Hepatocyte (in vitro differentiated cells): Measurements from ENCODE around the gene BRIP1. TPM values are rescaled to one million over a fixed set of nuclear protein-coding genes. Genes with fewer than 3 reads are reported as not detected.

ENCODE experiments used
- DNase-seq: peaks from one replicate; pipeline ENCODE4 v3.0.0-alpha.2; 2016; ENCODE audit warnings: low spot score
- H2AFZ ChIP-seq: fragments of 200-600 bp; sonication (generic); 2 replicates; pipeline ENCODE4 v1.6.0; 2016; ENCODE audit warnings: antibody characterized with exemption, mild to moderate bottlenecking
- H3K27ac ChIP-seq: fragments of 200-600 bp; sonication (generic); 2 replicates; pipeline ENCODE4 v1.5.1; 2016; ENCODE audit warnings: mild to moderate bottlenecking
- H3K27me3 ChIP-seq: fragments of 200-600 bp; sonication (generic); 2 replicates; pipeline ENCODE4 v1.6.1; 2016
- H3K36me3 ChIP-seq: fragments of 200-600 bp; sonication (generic); replicated peaks from 2 replicates; pipeline ENCODE4 v1.5.1; 2016; ENCODE audit warnings: low read depth; ENCODE audit not compliant: insufficient read depth
- H3K4me1 ChIP-seq: fragments of 200-600 bp; sonication (generic); 2 replicates; pipeline ENCODE4 v1.5.1; 2016; ENCODE audit warnings: mild to moderate bottlenecking, moderate library complexity; ENCODE audit not compliant: insufficient read depth
- H3K4me2 ChIP-seq: fragments of 200-600 bp; sonication (generic); 2 replicates; pipeline ENCODE4 v1.6.0; 2016
- H3K4me3 ChIP-seq: fragments of 200-600 bp; sonication (generic); 2 replicates; pipeline ENCODE4 v1.5.1; 2016; ENCODE audit warnings: mild to moderate bottlenecking
- H3K79me2 ChIP-seq: fragments of 200-600 bp; sonication (generic); 2 replicates; pipeline ENCODE4 v1.6.0; 2017; ENCODE audit warnings: mild to moderate bottlenecking
- H3K9me2 ChIP-seq: fragments of 200-600 bp; sonication (generic); replicated peaks from 2 replicates; pipeline ENCODE4 v1.6.0; 2017; ENCODE audit warnings: mild to moderate bottlenecking; ENCODE audit not compliant: insufficient read depth
- H3K9me3 ChIP-seq: fragments of 200-600 bp; sonication (generic); 2 replicates; pipeline ENCODE4 v1.5.1; 2016; ENCODE audit warnings: low read depth, mild to moderate bottlenecking
- H4K20me1 ChIP-seq: fragments of 200-600 bp; sonication (generic); 2 replicates; pipeline ENCODE4 v1.6.0; 2016; ENCODE audit warnings: mild to moderate bottlenecking; ENCODE audit not compliant: insufficient read depth, poor library complexity, severe bottlenecking
- CTCF ChIP-seq: fragments of 200-600 bp; sonication (generic); IDR thresholded peaks from 2 replicates; pipeline ENCODE4 v1.5.1; 2016; ENCODE audit warnings: antibody characterized with exemption, mild to moderate bottlenecking; ENCODE audit not compliant: poor library complexity
- EZH2 ChIP-seq: fragments of 200-600 bp; sonication (generic); IDR thresholded peaks from 2 replicates; pipeline ENCODE4 v1.6.1; 2016; ENCODE audit warnings: antibody characterized with exemption, mild to moderate bottlenecking, borderline replicate concordance
- EZH2phosphoT487 ChIP-seq: fragments of 200-600 bp; sonication (generic); IDR thresholded peaks from one replicate; pipeline ENCODE4 v1.6.1; 2018; ENCODE audit warnings: antibody characterized with exemption, mild to moderate bottlenecking, low read depth, moderate library complexity; ENCODE audit not compliant: unreplicated experiment, severe bottlenecking
- WGBS: methylation state at CpG from one replicate; pipeline ENCODE4 v1.1.6; 2016; ENCODE audit warnings: low lambda C conversion rate; ENCODE audit errors: missing lambda C conversion rate; 5-methylcytosine and 5-hydroxymethylcytosine counted together
- polyA plus RNA-seq: library from polyadenylated mRNA; unstranded; fragments of >200 nt; fragmentation: Nextera tagmentation; extraction: Ambion mirVana; gene quantifications from 2 replicates; pipeline ENCODE4 v1.2.1, GENCODE V29; 2016
- total RNA-seq: library from RNA; depleted of rRNA; stranded (reverse); fragments of >200 nt; gene quantifications from 2 replicates; pipeline ENCODE4 v1.2.3, GENCODE V29; 2014

Gene BRIP1
- total and polyA plus RNA-seq, 2 experiments from 2014 or later: 0.50 to 4.0 TPM

GRCh38 chr17:61744252-61744651, 119.1 kb downstream of the BRIP1 start:
- Histone ChIP-seq H2AFZ (no peak overlapping the region), H3K4me3 (no peak overlapping the region), H3K79me2 (no peaks in the 10 kb centered on the region), H3K4me2 (no peak overlapping the region), H3K36me3 (no peaks in the 10 kb centered on the region), H3K27me3 (no peaks in the 10 kb centered on the region), H3K9me2 (no peaks in the 10 kb centered on the region), H3K27ac (no peak overlapping the region), H4K20me1 (no peaks in the 10 kb centered on the region), H3K9me3 (no peaks in the 10 kb centered on the region), H3K4me1 (no peaks in the 10 kb centered on the region)
- no peak for DNase-seq
- WGBS: 96% methylated on average over 3 of the region's 3 CpGs
- TF ChIP-seq EZH2phosphoT487: no peak

- Histone ChIP-seq H3K79me2 (no peaks in the 10 kb centered on the region), H3K36me3 (no peaks in the 10 kb centered on the region), H3K4me1 (no peaks in the 10 kb centered on the region), H3K4me3 (no peak overlapping the region), H3K9me3 (no peaks in the 10 kb centered on the region), H2AFZ (no peak overlapping the region), H3K27ac (no peak overlapping the region), H3K27me3 (no peaks in the 10 kb centered on the region), H3K4me2 (no peak overlapping the region), H4K20me1 (no peaks in the 10 kb centered on the region), H3K9me2 (no peaks in the 10 kb centered on the region)
- DNase-seq: no peak
- 96% methylated on average over 6 of the region's 6 CpGs for WGBS
- TF ChIP-seq EZH2phosphoT487 (no peak), EZH2 (no peak), CTCF (no peak)
These were observed 119.6 kb downstream of the BRIP1 start for GRCh38 chr17:61743766-61744165.

- H3K4me2 ChIP-seq: no peak overlapping the region
- no peaks in the 10 kb centered on the region for H3K79me2 ChIP-seq
- no peaks in the 10 kb centered on the region for H3K9me2 ChIP-seq
- no peaks in the 10 kb centered on the region for H3K9me3 ChIP-seq
- no peaks in the 10 kb centered on the region for H3K36me3 ChIP-seq
- H2AFZ ChIP-seq: no peak overlapping the region
- H4K20me1 ChIP-seq: no peaks in the 10 kb centered on the region
- no peaks in the 10 kb centered on the region for H3K4me1 ChIP-seq
- H3K27me3 ChIP-seq: no peaks in the 10 kb centered on the region
- TF ChIP-seq EZH2phosphoT487 (no peak), CTCF (no peak), EZH2 (no peak)
- no peak overlapping the region for H3K4me3 ChIP-seq
- DNase-seq: no peak
- no peak overlapping the region for H3K27ac ChIP-seq
These were observed 124.3 kb downstream of the BRIP1 start for GRCh38 chr17:61739002-61739401.

GRCh38 chr17:61738249-61738648, 125.1 kb downstream of the BRIP1 start:
- Histone ChIP-seq H3K4me1 (no peaks in the 10 kb centered on the region), H3K27ac (no peak overlapping the region), H4K20me1 (no peaks in the 10 kb centered on the region), H3K27me3 (no peaks in the 10 kb centered on the region), H3K4me3 (no peak overlapping the region), H3K79me2 (no peaks in the 10 kb centered on the region), H3K36me3 (no peaks in the 10 kb centered on the region), H3K9me3 (no peaks in the 10 kb centered on the region), H3K4me2 (no peak overlapping the region), H2AFZ (no peak overlapping the region), H3K9me2 (no peaks in the 10 kb centered on the region)
- no peak for TF ChIP-seq EZH2phosphoT487
- no peak for TF ChIP-seq EZH2
- TF ChIP-seq CTCF: no peak
- no peak for DNase-seq
